HepG2 (cell line): ENCODE measurements around the gene SFXN1. TPM values are rescaled to one million over a fixed set of nuclear protein-coding genes. Genes with fewer than 3 reads are reported as not detected.

Experiments used
- CBFB ChIP-seq: sonication (generic); formaldehyde crosslinking; IDR thresholded peaks from 2 replicates; pipeline ENCODE4 v1.4.0; 2020; ENCODE audit warnings: missing genetic modification reagents
- CHD4 ChIP-seq: fragments of 200-600 bp; sonication (generic); IDR thresholded peaks from 2 replicates; pipeline ENCODE4 v1.7.0; 2017; ENCODE audit warnings: mild to moderate bottlenecking, low read length, borderline replicate concordance
- FOXJ3 ChIP-seq: sonication (generic); formaldehyde crosslinking; IDR thresholded peaks from 2 replicates; pipeline ENCODE4 v1.4.0; 2020; ENCODE audit warnings: missing genetic modification reagents, mild to moderate bottlenecking, borderline replicate concordance
- IRX3 ChIP-seq: sonication (generic); formaldehyde crosslinking; IDR thresholded peaks from 2 replicates; pipeline ENCODE4 v1.8.1; 2023; ENCODE audit warnings: mild to moderate bottlenecking, low read depth, missing genetic modification reagents, borderline replicate concordance
- JUND ChIP-seq: sonication (generic); formaldehyde crosslinking; IDR thresholded peaks from 2 replicates; pipeline ENCODE4 v1.8.0; 2022; ENCODE audit warnings: mild to moderate bottlenecking, missing genetic modification reagents
- NRL ChIP-seq: sonication (generic); formaldehyde crosslinking; IDR thresholded peaks from 2 replicates; pipeline ENCODE4 v1.5.0; 2020; ENCODE audit warnings: missing genetic modification reagents, mild to moderate bottlenecking, moderate library complexity, borderline replicate concordance
- POLR2AphosphoS5 ChIP-seq: IDR thresholded peaks from 2 replicates; pipeline ENCODE4 v1.6.1; 2012; ENCODE audit warnings: low read depth, low read length
- RELA ChIP-seq: sonication (generic); formaldehyde crosslinking; IDR thresholded peaks from 2 replicates; pipeline ENCODE4 v1.4.0; 2020; ENCODE audit warnings: missing genetic modification reagents
- ZNF709 ChIP-seq: sonication (generic); formaldehyde crosslinking; IDR thresholded peaks from 2 replicates; pipeline ENCODE4 v1.5.0; 2020; ENCODE audit warnings: mild to moderate bottlenecking, missing genetic modification reagents
- ZNF891 ChIP-seq: sonication (generic); formaldehyde crosslinking; IDR thresholded peaks from 2 replicates; pipeline ENCODE4 v1.5.0; 2020; ENCODE audit warnings: mild to moderate bottlenecking, missing genetic modification reagents
- ZSCAN22 ChIP-seq: sonication (generic); formaldehyde crosslinking; IDR thresholded peaks from 2 replicates; pipeline ENCODE4 v1.4.0; 2020; ENCODE audit warnings: mild to moderate bottlenecking, missing genetic modification reagents
- polyA plus RNA-seq, 8 experiments: library from polyadenylated mRNA; depleted of rRNA in 3 of 8; stranded (reverse) in 7 of 8; unstranded in 1 of 8; fragments of >200 nt; fragmentation: Illumina TruSeq in 4 of 8; extraction: Trizol in 4 of 8; gene quantifications; 2 replicates each; pipeline versions ENCODE4 v1.2.1 to v1.2.3, GENCODE V29; 2011 to 2016; ENCODE audit warnings: low read depth in 4 of 8, missing spikeins in 1 of 8, mixed read lengths in 1 of 8; ENCODE audit not compliant: insufficient read depth in 1 of 8
- total RNA-seq, 5 experiments: library from RNA; depleted of rRNA; stranded (reverse); fragments of >200 nt; fragmentation: Illumina TruSeq; extraction: Trizol; gene quantifications; 2 replicates each; pipeline ENCODE4 v1.2.3, GENCODE V29; 2016; ENCODE audit warnings: low read depth in 1 of 5
- TF ChIP-seq, protein P1 (sequence below): sonication (generic); formaldehyde crosslinking; IDR thresholded peaks from 2 replicates; pipeline ENCODE4 v1.8.0; 2022; ENCODE audit warnings: low read depth, missing genetic modification reagents
- TF ChIP-seq, protein P2 (sequence below): sonication (generic); formaldehyde crosslinking; conservative IDR thresholded peaks from 2 replicates; pipeline ENCODE4 v1.8.0; 2022; ENCODE audit warnings: missing genetic modification reagents
- TF ChIP-seq, protein P3 (sequence below): sonication (generic); formaldehyde crosslinking; IDR thresholded peaks from 2 replicates; pipeline ENCODE4 v1.5.0; 2020; ENCODE audit warnings: missing genetic modification reagents
- TF ChIP-seq, protein P4 (sequence below): sonication (generic); formaldehyde crosslinking; IDR thresholded peaks from 2 replicates; pipeline ENCODE4 v1.4.0; 2020; ENCODE audit warnings: missing genetic modification reagents, borderline replicate concordance
- TF ChIP-seq, protein P5 (sequence below): IDR thresholded peaks from 2 replicates; pipeline ENCODE4 v1.6.1; 2016; ENCODE audit warnings: low read depth, control low read depth
- TF ChIP-seq, protein P6 (sequence below): sonication (generic); formaldehyde crosslinking; IDR thresholded peaks from 2 replicates; pipeline ENCODE4 v1.5.1; 2020; ENCODE audit warnings: mild to moderate bottlenecking, missing genetic modification reagents, borderline replicate concordance
- TF ChIP-seq, protein P7 (sequence below): conservative IDR thresholded peaks from 2 replicates; pipeline ENCODE4 v1.6.1; 2018; ENCODE audit warnings: missing genetic modification reagents

The SFXN1 gene
- total and polyA plus RNA-seq, 2 of the 13 experiments (the other 11 are each of a cell fraction or from before 2014, with no cell fraction given): 122 to 135 TPM

DNA sequence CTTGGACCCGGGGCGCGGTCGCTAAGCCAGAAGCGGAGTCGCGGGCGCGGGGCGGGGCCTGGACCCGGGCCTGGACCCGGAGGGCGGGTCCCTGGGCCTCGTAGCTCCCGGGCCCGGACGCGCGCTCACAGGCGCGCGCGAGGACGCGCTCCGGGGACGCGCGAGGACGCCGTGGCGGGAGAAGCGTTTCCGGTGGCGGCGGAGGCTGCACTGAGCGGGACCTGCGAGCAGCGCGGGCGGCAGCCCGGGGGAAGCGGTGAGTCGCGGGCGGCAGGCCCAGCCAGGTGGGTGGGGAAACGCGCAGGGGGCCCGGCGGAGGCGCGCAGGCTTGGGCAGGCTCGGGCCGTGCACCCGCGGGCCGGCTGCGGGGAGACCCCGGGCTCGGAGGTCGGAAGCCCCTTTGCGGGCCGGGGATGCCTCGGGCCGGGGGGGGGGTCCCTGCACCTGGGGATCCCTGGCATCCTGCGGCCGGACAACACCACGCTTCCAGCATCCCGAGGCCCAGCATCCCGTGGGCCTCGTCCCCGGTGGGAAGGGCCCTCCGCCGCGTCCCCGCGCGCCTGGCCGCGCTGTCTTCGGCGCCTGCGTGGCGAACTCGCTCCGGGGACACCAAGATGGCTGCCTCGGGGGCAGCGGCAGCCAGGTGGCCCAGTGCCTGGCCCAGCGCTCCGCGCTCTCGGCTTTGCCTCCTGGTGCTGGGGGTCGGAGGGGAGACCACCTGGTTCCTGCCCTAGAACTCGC, at the start of gene SFXN1 (continued):
- TF ChIP-seq, protein P1, sequence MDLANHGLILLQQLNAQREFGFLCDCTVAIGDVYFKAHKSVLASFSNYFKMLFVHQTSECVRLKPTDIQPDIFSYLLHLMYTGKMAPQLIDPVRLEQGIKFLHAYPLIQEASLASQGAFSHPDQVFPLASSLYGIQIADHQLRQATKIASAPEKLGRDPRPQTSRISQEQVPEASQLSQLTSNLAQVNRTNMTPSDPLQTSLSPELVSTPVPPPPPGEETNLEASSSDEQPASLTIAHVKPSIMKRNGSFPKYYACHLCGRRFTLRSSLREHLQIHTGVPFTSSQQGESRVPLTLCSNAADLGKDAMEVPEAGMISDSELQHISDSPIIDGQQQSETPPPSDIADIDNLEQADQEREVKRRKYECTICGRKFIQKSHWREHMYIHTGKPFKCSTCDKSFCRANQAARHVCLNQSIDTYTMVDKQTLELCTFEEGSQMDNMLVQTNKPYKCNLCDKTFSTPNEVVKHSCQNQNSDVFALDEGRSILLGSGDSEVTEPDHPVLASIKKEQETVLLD: no peak
- no peak for TF ChIP-seq IRX3 (CRISPR knock-in tag)
- no peak for TF ChIP-seq ZNF891
- TF ChIP-seq ZSCAN22: no peak
- no peak for TF ChIP-seq CBFB (CRISPR knock-in tag)
- no peak; the same call in 1 of the 2 replicates for TF ChIP-seq ZNF709 (CRISPR knock-in tag)
- TF ChIP-seq, protein P2, sequence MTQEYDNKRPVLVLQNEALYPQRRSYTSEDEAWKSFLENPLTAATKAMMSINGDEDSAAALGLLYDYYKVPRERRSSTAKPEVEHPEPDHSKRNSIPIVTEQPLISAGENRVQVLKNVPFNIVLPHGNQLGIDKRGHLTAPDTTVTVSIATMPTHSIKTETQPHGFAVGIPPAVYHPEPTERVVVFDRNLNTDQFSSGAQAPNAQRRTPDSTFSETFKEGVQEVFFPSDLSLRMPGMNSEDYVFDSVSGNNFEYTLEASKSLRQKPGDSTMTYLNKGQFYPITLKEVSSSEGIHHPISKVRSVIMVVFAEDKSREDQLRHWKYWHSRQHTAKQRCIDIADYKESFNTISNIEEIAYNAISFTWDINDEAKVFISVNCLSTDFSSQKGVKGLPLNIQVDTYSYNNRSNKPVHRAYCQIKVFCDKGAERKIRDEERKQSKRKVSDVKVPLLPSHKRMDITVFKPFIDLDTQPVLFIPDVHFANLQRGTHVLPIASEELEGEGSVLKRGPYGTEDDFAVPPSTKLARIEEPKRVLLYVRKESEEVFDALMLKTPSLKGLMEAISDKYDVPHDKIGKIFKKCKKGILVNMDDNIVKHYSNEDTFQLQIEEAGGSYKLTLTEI (CRISPR knock-in tag): no peak
- TF ChIP-seq JUND (CRISPR knock-in tag): no peak
- TF ChIP-seq CHD4: no peak
- no peak for TF ChIP-seq FOXJ3 (CRISPR knock-in tag)
- TF ChIP-seq, protein P3, sequence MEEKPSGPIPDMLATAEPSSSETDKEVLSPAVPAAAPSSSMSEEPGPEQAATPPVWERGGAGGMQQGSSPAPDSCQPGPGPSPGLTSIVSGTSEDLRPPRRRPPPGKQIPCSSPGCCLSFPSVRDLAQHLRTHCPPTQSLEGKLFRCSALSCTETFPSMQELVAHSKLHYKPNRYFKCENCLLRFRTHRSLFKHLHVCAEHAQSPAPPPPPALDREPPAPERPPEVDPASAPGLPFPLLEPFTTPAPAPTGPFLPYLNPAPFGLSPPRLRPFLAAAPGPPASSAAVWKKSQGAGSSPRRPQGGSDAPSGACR (CRISPR knock-in tag): no peak
- TF ChIP-seq RELA (CRISPR knock-in tag): no peak
- TF ChIP-seq, protein P4, sequence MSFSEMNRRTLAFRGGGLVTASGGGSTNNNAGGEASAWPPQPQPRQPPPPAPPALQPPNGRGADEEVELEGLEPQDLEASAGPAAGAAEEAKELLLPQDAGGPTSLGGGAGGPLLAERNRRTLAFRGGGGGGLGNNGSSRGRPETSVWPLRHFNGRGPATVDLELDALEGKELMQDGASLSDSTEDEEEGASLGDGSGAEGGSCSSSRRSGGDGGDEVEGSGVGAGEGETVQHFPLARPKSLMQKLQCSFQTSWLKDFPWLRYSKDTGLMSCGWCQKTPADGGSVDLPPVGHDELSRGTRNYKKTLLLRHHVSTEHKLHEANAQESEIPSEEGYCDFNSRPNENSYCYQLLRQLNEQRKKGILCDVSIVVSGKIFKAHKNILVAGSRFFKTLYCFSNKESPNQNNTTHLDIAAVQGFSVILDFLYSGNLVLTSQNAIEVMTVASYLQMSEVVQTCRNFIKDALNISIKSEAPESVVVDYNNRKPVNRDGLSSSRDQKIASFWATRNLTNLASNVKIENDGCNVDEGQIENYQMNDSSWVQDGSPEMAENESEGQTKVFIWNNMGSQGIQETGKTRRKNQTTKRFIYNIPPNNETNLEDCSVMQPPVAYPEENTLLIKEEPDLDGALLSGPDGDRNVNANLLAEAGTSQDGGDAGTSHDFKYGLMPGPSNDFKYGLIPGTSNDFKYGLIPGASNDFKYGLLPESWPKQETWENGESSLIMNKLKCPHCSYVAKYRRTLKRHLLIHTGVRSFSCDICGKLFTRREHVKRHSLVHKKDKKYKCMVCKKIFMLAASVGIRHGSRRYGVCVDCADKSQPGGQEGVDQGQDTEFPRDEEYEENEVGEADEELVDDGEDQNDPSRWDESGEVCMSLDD: no peak; the same call in 1 of the 2 replicates
- TF ChIP-seq, protein P5, sequence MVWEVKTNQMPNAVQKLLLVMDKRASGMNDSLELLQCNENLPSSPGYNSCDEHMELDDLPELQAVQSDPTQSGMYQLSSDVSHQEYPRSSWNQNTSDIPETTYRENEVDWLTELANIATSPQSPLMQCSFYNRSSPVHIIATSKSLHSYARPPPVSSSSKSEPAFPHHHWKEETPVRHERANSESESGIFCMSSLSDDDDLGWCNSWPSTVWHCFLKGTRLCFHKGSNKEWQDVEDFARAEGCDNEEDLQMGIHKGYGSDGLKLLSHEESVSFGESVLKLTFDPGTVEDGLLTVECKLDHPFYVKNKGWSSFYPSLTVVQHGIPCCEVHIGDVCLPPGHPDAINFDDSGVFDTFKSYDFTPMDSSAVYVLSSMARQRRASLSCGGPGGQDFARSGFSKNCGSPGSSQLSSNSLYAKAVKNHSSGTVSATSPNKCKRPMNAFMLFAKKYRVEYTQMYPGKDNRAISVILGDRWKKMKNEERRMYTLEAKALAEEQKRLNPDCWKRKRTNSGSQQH: no peak
- peak; percentile 91 for TF ChIP-seq NRL
- TF ChIP-seq, protein P6, sequence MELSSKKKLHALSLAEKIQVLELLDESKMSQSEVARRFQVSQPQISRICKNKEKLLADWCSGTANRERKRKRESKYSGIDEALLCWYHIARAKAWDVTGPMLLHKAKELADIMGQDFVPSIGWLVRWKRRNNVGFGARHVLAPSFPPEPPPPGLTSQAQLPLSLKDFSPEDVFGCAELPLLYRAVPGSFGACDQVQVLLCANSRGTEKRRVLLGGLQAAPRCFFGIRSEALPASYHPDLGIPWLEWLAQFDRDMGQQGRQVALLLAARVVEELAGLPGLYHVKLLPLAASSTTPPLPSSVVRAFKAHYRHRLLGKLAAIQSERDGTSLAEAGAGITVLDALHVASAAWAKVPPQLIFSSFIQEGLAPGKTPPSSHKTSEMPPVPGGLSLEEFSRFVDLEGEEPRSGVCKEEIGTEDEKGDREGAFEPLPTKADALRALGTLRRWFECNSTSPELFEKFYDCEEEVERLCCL: no peak
- peak; percentile 66 for TF ChIP-seq POLR2AphosphoS5
- TF ChIP-seq, protein P7, sequence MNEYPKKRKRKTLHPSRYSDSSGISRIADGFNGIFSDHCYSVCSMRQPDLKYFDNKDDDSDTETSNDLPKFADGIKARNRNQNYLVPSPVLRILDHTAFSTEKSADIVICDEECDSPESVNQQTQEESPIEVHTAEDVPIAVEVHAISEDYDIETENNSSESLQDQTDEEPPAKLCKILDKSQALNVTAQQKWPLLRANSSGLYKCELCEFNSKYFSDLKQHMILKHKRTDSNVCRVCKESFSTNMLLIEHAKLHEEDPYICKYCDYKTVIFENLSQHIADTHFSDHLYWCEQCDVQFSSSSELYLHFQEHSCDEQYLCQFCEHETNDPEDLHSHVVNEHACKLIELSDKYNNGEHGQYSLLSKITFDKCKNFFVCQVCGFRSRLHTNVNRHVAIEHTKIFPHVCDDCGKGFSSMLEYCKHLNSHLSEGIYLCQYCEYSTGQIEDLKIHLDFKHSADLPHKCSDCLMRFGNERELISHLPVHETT: no peak
